H1 (cell line): ENCODE data around the gene RIPK4. TPM values are rescaled to one million over a fixed set of nuclear protein-coding genes. Genes with fewer than 3 reads are reported as not detected.

Source experiments
- CTCF ChIA-PET: fragments of 300-600 bp; sonication (Branson Sonifier 250); formaldehyde crosslinking; loops from one replicate; lab custom pipeline; 2021; ENCODE audit not compliant: partially characterized antibody; lab: Charles Lee
- POLR2A ChIA-PET: fragments of 300-600 bp; sonication (Branson Sonifier 250); formaldehyde crosslinking; loops from one replicate; lab custom pipeline; 2021; ENCODE audit warnings: inconsistent platforms; ENCODE audit not compliant: partially characterized antibody; lab: Charles Lee
- DNase-seq, 2 experiments: peaks; one replicate each; pipeline versions ENCODE4 v3.0.0 to v3.0.0-alpha.2; 2010 to 2022; ENCODE audit warnings: low spot score in 2 of 2, low read depth in 1 of 2, mixed read lengths in 1 of 2
- FAIRE-seq: peaks from 2 replicates; lab custom pipeline; 2011; peaks lifted over from hg19 to GRCh38; lab: Jason Lieb, UNC
- H2AFZ ChIP-seq: 2 replicates; pipeline ENCODE4 v1.8.1; 2012; ENCODE audit warnings: low read length, inconsistent platforms
- H2AK5ac ChIP-seq: 2 replicates; pipeline ENCODE4 v1.6.1; 2013; ENCODE audit warnings: low read depth, low read length
- H2BK120ac ChIP-seq: replicated peaks from 2 replicates; pipeline ENCODE3; 2013; ENCODE audit warnings: low read depth, low read length, inconsistent platforms
- H2BK12ac ChIP-seq: 2 replicates; pipeline ENCODE4 v1.6.1; 2013; ENCODE audit warnings: low read depth, low read length
- H2BK15ac ChIP-seq: 2 replicates; pipeline ENCODE4 v1.6.1; 2013; ENCODE audit warnings: low read length
- H2BK20ac ChIP-seq: 2 replicates; pipeline ENCODE4 v1.6.1; 2013; ENCODE audit warnings: low read length
- H2BK5ac ChIP-seq: 2 replicates; pipeline ENCODE4 v1.6.1; 2013; ENCODE audit warnings: low read depth, low read length
- H3K14ac ChIP-seq: 2 replicates; pipeline ENCODE4 v1.6.1; 2013; ENCODE audit warnings: inconsistent platforms; ENCODE audit not compliant: insufficient read length
- H3K18ac ChIP-seq: 2 replicates; pipeline ENCODE4 v1.6.1; 2013; ENCODE audit warnings: low read length; ENCODE audit errors: extremely low read depth
- H3K23ac ChIP-seq: 2 replicates; pipeline ENCODE4 v1.6.1; 2013; ENCODE audit warnings: inconsistent platforms; ENCODE audit not compliant: insufficient read length
- H3K23me2 ChIP-seq: 2 replicates; pipeline ENCODE4 v1.6.1; 2013; ENCODE audit warnings: low read depth, low read length
- H3K27ac ChIP-seq: 2 replicates; pipeline ENCODE4 v1.6.1; 2011; ENCODE audit warnings: low read depth, low read length, inconsistent platforms
- H3K27me3 ChIP-seq, 4 experiments: replicated peaks in 1 of 4; 1 replicate in 1 of 4; 2 replicates in 3 of 4; pipeline versions ENCODE4 v1.6.1 to v1.8.1; 2011 to 2013; ENCODE audit warnings: low read length in 3 of 4, mild to moderate bottlenecking in 3 of 4, inconsistent platforms in 2 of 4, mixed read lengths in 2 of 4, moderate library complexity in 1 of 4; ENCODE audit not compliant: control insufficient read depth in 3 of 4, insufficient read depth in 3 of 4; ENCODE audit errors: extremely low read depth in 1 of 4
- H3K36me3 ChIP-seq, 4 experiments: 2 replicates each; pipeline versions ENCODE4 v1.6.1 to v1.8.1; 2011 to 2013; ENCODE audit warnings: mild to moderate bottlenecking in 4 of 4, low read length in 3 of 4, moderate library complexity in 2 of 4, control low read depth in 1 of 4, inconsistent platforms in 1 of 4; ENCODE audit not compliant: insufficient read depth in 4 of 4, control insufficient read depth in 2 of 4
- H3K4ac ChIP-seq: replicated peaks from 2 replicates; pipeline ENCODE3; 2013; ENCODE audit warnings: low read length, low read depth, mixed read lengths, inconsistent platforms; ENCODE audit not compliant: insufficient read length
- H3K4me1 ChIP-seq, 4 experiments: replicated peaks in 1 of 4; 1 replicate in 1 of 4; 2 replicates in 3 of 4; pipeline versions ENCODE4 v1.6.1 to v1.8.1; 2011 to 2013; ENCODE audit warnings: low read length in 3 of 4, inconsistent platforms in 2 of 4, mixed read lengths in 1 of 4; ENCODE audit not compliant: insufficient read depth in 4 of 4, control insufficient read depth in 3 of 4
- H3K4me2 ChIP-seq, 2 experiments: 2 replicates each; pipeline versions ENCODE4 v1.6.1 to v1.8.1; 2011 to 2013; ENCODE audit warnings: low read depth in 2 of 2, low read length in 2 of 2, control low read depth in 1 of 2, inconsistent platforms in 1 of 2, mild to moderate bottlenecking in 1 of 2; ENCODE audit not compliant: insufficient read depth in 1 of 2
- H3K4me3 ChIP-seq, 4 experiments: fragments of 200-600, 300-600 bp in 1 of 4; sonication (generic), shearing (Covaris generic), sonication (Bioruptor Twin) in 1 of 4; 2 replicates each; pipeline versions ENCODE4 v1.5.1 to v1.8.1; 2011 to 2016; ENCODE audit warnings: low read length in 4 of 4, low read depth in 3 of 4, control low read depth in 2 of 4, inconsistent platforms in 2 of 4, mild to moderate bottlenecking in 2 of 4, mixed read lengths in 1 of 4, moderate library complexity in 1 of 4; ENCODE audit not compliant: insufficient read depth in 2 of 4; ENCODE audit errors: extremely low read depth in 1 of 4
- H3K56ac ChIP-seq: replicated peaks from 2 replicates; pipeline ENCODE3; 2013; ENCODE audit warnings: low read depth, mild to moderate bottlenecking, mixed read lengths, low read length, inconsistent platforms; ENCODE audit not compliant: insufficient read length
- H3K79me1 ChIP-seq: 2 replicates; pipeline ENCODE4 v1.6.1; 2013; ENCODE audit warnings: low read depth, low read length, control low read depth
- H3K79me2 ChIP-seq, 2 experiments: 2 replicates each; pipeline versions ENCODE4 v1.6.1 to v1.8.1; 2012 to 2013; ENCODE audit warnings: low read length in 2 of 2, mild to moderate bottlenecking in 2 of 2, inconsistent platforms in 1 of 2; ENCODE audit not compliant: insufficient read depth in 2 of 2, control insufficient read depth in 1 of 2
- H3K9ac ChIP-seq, 4 experiments: replicated peaks in 1 of 4; 1 replicate in 1 of 4; 2 replicates in 3 of 4; pipeline versions ENCODE4 v1.6.1 to v1.8.1; 2011 to 2013; ENCODE audit warnings: low read depth in 3 of 4, low read length in 3 of 4, control low read depth in 2 of 4, mild to moderate bottlenecking in 2 of 4, moderate library complexity in 2 of 4, inconsistent platforms in 1 of 4; ENCODE audit errors: extremely low read depth in 1 of 4
- H3K9me3 ChIP-seq, 2 experiments: 2 replicates each; pipeline versions ENCODE4 v1.6.1 to v1.8.1; 2012 to 2013; ENCODE audit warnings: mild to moderate bottlenecking in 2 of 2, moderate library complexity in 2 of 2, control low read depth in 1 of 2, inconsistent platforms in 1 of 2, low read depth in 1 of 2, low read length in 1 of 2, mixed read lengths in 1 of 2; ENCODE audit not compliant: insufficient read depth in 2 of 2
- H4K20me1 ChIP-seq, 2 experiments: replicated peaks in 1 of 2; 2 replicates each; pipeline versions ENCODE3 to v1.8.1; 2011 to 2013; ENCODE audit warnings: inconsistent platforms in 2 of 2, low read length in 2 of 2, mild to moderate bottlenecking in 1 of 2; ENCODE audit not compliant: insufficient read depth in 2 of 2, control insufficient read depth in 1 of 2
- H4K5ac ChIP-seq: 2 replicates; pipeline ENCODE4 v1.6.1; 2013; ENCODE audit warnings: low read length, low read depth, mixed read lengths, inconsistent platforms; ENCODE audit not compliant: insufficient read length
- H4K8ac ChIP-seq: 2 replicates; pipeline ENCODE4 v1.8.0; 2013; ENCODE audit warnings: mild to moderate bottlenecking, moderate library complexity, low read length, inconsistent platforms; ENCODE audit not compliant: insufficient read depth; ENCODE audit errors: extremely low read depth
- H4K91ac ChIP-seq: replicated peaks from 2 replicates; pipeline ENCODE3; 2013; ENCODE audit warnings: low read length, mixed read lengths, inconsistent platforms; ENCODE audit not compliant: insufficient read length
- CBX8 ChIP-seq: fragments of 300-800, 300-1000 bp; sonication (generic); IDR thresholded peaks from 2 replicates; pipeline ENCODE4 v1.7.1; 2016; ENCODE audit warnings: low read depth, low read length, borderline replicate concordance
- CEBPB ChIP-seq: IDR thresholded peaks from 2 replicates; pipeline ENCODE4 v1.6.1; 2012; ENCODE audit warnings: low read depth, low read length
- CREB1 ChIP-seq: IDR thresholded peaks from 2 replicates; pipeline ENCODE4 v1.6.1; 2012; ENCODE audit warnings: inconsistent platforms
- FOSL1 ChIP-seq: IDR thresholded peaks from 2 replicates; pipeline ENCODE4 v1.6.1; 2011; ENCODE audit warnings: mild to moderate bottlenecking, low read depth, low read length, moderate library complexity; ENCODE audit not compliant: insufficient read depth
- KDM4A ChIP-seq: IDR thresholded peaks from one replicate; pipeline ENCODE4 v1.7.1; 2012; ENCODE audit warnings: low read depth, mild to moderate bottlenecking, moderate library complexity, low read length, inconsistent platforms; ENCODE audit not compliant: severe bottlenecking
- RBBP5 ChIP-seq: IDR thresholded peaks from 2 replicates; pipeline ENCODE4 v1.7.1; 2012; ENCODE audit warnings: low read depth, mild to moderate bottlenecking, inconsistent platforms, low read length, moderate library complexity, borderline replicate concordance
- RXRA ChIP-seq: IDR thresholded peaks from 2 replicates; pipeline ENCODE4 v1.6.1; 2011; ENCODE audit warnings: low read depth, mild to moderate bottlenecking, low read length, moderate library complexity; ENCODE audit not compliant: insufficient read depth
- SAP30 ChIP-seq: fragments of 300-600 bp; sonication (generic); IDR thresholded peaks from 2 replicates; pipeline ENCODE4 v1.7.1; 2012; ENCODE audit warnings: low read length, moderate library complexity, mild to moderate bottlenecking, inconsistent platforms; ENCODE audit not compliant: insufficient read depth, insufficient replicate concordance
- SRF ChIP-seq: IDR thresholded peaks from 2 replicates; pipeline ENCODE4 v1.6.1; 2011; ENCODE audit warnings: mild to moderate bottlenecking, low read depth, low read length, moderate library complexity
- TAF7 ChIP-seq: optimal IDR thresholded peaks from 2 replicates; pipeline ENCODE3; 2011; ENCODE audit warnings: low read depth, mild to moderate bottlenecking, inconsistent platforms, low read length, moderate library complexity, borderline replicate concordance
- WGBS, 2 experiments: shearing (Covaris generic) in 1 of 2; methylation state at CpG; one replicate each; pipeline versions ENCODE4 v1.1.6 to v1.1.7; 2013 to 2015; ENCODE audit warnings: low lambda C conversion rate in 2 of 2, mixed read lengths in 2 of 2, inconsistent platforms in 1 of 2, low coverage in 1 of 2, missing lambda C conversion rate in 1 of 2; ENCODE audit not compliant: insufficient replicate concordance in 2 of 2, insufficient coverage in 1 of 2, insufficient read length in 1 of 2; ENCODE audit errors: extremely low coverage in 1 of 2, missing lambda C conversion rate in 1 of 2; 5-methylcytosine and 5-hydroxymethylcytosine counted together
- polyA plus RNA-seq, 7 experiments: library from polyadenylated mRNA; depleted of rRNA in 3 of 7; stranded (reverse) in 5 of 7; unstranded in 2 of 7; fragments of >200 nt in 5 of 7; fragments of 200-250 nt in 2 of 7; gene quantifications; 1 replicate in 5 of 7; 2 replicates in 1 of 7; 4 replicates in 1 of 7; pipeline versions ENCODE4 v1.2.1 to v1.2.3, GENCODE V29; 2011 to 2013; ENCODE audit warnings: missing spikeins in 2 of 7, mixed read lengths in 2 of 7
- total RNA-seq: library from RNA; stranded (reverse); fragmentation: NEBNext Ultra II Directional; extraction: Animal tissue kit (Norgen Biotek cat#: 25700); gene quantifications from 2 replicates; pipeline ENCODE4 v1.2.1, GENCODE V29; 2021
- TF ChIP-seq, protein P1 (sequence below): IDR thresholded peaks from 2 replicates; pipeline ENCODE4 v1.6.1; 2011; ENCODE audit warnings: low read length, improper control_type of control experiment

The RIPK4 gene
- total and polyA plus RNA-seq, 2 of the 8 experiments (the other 6 are each of a cell fraction or from before 2014, with no cell fraction given), result 2.7 to 5.6 TPM

DNA sequence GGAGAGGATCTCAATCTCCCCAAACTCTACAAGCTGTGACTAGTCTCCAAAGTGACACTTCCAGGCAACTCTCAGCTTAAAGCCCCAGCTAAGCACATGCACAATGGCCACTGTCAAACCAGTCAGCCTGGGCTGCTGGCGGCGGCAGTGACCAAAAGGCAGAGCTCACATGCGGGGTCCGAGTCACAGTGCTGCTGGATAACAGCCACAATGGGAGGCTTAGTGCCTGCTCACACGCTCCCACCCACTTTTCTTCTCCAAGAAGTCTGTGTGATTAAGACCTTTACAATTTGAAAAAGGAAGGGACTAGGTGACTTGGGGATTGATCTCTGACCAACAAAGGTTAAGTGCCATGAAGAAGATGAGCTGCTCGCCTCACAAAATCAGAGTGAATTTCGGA, 16.8 kb downstream of the RIPK4 start:
- FAIRE-seq (no peak), DNase-seq (no peak)
- H3K14ac ChIP-seq, result no peak overlapping the region
- H4K91ac ChIP-seq, result no peak overlapping the region
- no peaks in the 10 kb centered on the region for H3K9me3 ChIP-seq
- H3K79me2 ChIP-seq, result no peaks in the 10 kb centered on the region
- no peak overlapping the region for H3K56ac ChIP-seq
- WGBS, 2 experiments, result 94% methylated on average over 7 of the region's 7 CpGs; no CpG with 5 or more reads in 1 of the 2 experiments
- H2AK5ac ChIP-seq, result no peak overlapping the region
- no peaks in the 10 kb centered on the region; the same call in 1 of the 2 replicates for H3K79me1 ChIP-seq
- H3K4me1 ChIP-seq, result peaks cover 7 to 37% (median 22%) of the 10 kb centered on the region in 4 experiments
- no peak overlapping the region for H4K8ac ChIP-seq
- no peaks in the 10 kb centered on the region for H3K23me2 ChIP-seq
- no peak overlapping the region for H2BK5ac ChIP-seq
- H3K9ac ChIP-seq, result no peak overlapping the region
- no peak overlapping the region for H3K4ac ChIP-seq
- H3K4me2 ChIP-seq, result no peak overlapping the region
- H4K5ac ChIP-seq, result no peak overlapping the region
- no peak overlapping the region for H2BK20ac ChIP-seq
- no peak overlapping the region for H2BK120ac ChIP-seq
- no peak overlapping the region for H2AFZ ChIP-seq
- no peak overlapping the region for H2BK12ac ChIP-seq
- H4K20me1 ChIP-seq, result peaks cover 4 to 10% of the 10 kb centered on the region in 2 experiments
- H3K27me3 ChIP-seq, result no peaks in the 10 kb centered on the region; a peak in 1 of 7 replicates
- no peak overlapping the region for H3K4me3 ChIP-seq
- H3K27ac ChIP-seq, result no peak overlapping the region
- H3K18ac ChIP-seq, result no peak overlapping the region
- H2BK15ac ChIP-seq, result no peak overlapping the region
- H3K23ac ChIP-seq, result no peak overlapping the region
- peaks cover 0 to 2% (median 0%) of the 10 kb centered on the region in 4 experiments; a peak in 2 of 8 replicates for H3K36me3 ChIP-seq
- CTCF ChIA-PET, result interaction anchor here (0.9 to 13.4 kb wide), 4 partner anchors 13 to 139 kb away, joined by 4 to 118 read pairs (median 22); no protein-coding TSS in a partner anchor
- POLR2A ChIA-PET, result interaction anchor here (4.2 kb wide), 1 partner anchor 13 kb away, joined by 23 read pairs; no protein-coding TSS in a partner anchor
- TF ChIP-seq CEBPB (no peak), CREB1 (no peak), TAF7 (no peak), SRF (no peak), SAP30 (no peak), RXRA (no peak), FOSL1 (no peak), CBX8 (no peak), KDM4A (no peak), RBBP5 (no peak)
- TF ChIP-seq, protein P1, sequence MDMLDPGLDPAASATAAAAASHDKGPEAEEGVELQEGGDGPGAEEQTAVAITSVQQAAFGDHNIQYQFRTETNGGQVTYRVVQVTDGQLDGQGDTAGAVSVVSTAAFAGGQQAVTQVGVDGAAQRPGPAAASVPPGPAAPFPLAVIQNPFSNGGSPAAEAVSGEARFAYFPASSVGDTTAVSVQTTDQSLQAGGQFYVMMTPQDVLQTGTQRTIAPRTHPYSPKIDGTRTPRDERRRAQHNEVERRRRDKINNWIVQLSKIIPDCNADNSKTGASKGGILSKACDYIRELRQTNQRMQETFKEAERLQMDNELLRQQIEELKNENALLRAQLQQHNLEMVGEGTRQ, result no peak
